Hypothalamus (tissue), 51 donors: ENCODE data around the gene MXI1.
"Not testable (repeated sequence)": the region's sequence is repeated elsewhere in the genome, so short reads cannot be mapped to it uniquely, and the experiment has no call there.

Experiments used
- DNase-seq, 51 donors: peaks; one replicate each; lab custom pipeline; 2025; lab: John Stamatoyannopoulos, UW

MXI1 gene

DNA sequence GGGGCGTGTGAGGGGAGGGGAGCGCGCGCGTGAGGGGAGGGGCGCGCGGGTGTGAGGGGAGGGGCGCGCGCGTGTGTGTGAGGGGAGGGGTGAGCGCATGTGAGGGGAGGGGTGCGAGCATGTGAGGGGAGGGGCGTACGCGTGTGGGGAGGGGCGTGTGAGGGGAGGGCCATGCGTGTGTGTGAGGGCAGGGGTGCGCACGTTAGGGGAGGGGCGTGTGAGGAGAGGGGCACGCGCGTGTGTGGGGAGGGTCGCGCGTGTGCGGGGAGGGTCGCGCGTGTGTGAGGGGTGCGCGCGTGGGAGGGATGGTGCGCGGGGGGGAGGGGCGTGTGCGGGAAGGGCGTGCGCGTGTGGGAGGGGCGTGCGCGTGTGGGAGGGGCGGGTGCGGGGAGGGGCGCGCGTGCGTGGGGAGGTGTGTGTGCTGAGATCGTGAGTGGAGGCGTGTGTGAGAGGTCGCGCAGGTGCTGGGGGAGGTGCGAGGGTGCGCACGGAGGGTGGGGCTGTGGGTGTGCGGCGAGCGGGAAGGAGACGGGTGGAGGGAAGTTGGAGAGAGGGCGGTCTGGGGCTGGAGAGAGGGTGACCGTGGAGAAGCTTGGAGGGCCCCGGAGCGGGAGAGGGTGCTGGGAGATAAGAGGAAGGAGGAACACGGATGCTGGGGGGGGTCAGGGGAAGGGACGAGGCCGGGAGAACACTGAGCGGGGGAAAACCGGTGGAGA is 19.7 kb downstream of the MXI1 start:
- peak in 39 of 51 donors; percentile 30 to 96 (median 70) for DNase-seq

DNA sequence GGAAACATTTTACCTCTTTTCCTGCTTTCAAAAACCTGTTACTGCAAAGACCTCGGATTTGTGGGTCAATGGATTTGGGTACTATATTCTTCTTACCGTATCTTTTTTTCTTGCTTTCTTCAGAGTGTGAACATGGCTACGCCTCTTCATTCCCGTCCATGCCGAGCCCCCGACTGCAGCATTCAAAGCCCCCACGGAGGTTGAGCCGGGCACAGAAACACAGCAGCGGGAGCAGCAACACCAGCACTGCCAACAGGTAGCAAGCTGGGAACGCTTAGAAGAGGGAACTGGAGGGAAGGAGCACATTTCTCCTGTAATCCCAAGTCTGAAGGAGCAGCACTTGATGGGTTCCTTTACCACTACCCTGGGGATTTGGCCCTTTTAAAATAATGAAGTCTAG is 20.7 kb downstream of the MXI1 start:
- DNase-seq: no peak

DNA sequence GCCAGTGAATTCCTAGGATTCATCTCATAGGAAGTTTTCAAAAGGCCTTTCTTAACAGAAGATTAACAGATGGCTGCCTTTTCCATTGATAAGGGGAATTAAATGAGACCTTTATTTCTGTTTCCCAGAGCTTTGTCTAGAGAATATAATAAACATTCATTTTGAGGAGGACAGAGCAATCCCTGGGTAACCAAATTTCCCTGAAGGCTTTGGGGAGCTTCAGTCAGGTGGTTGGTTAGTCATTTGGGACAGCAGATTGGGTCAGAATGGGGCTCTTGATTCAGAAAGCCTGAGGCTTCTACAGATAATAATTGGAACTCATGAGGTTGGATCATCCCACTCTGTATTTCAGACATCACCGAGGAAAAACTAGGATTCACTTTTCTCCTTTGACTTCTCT is 21.8 kb downstream of the MXI1 start:
- DNase-seq: no peak

DNA sequence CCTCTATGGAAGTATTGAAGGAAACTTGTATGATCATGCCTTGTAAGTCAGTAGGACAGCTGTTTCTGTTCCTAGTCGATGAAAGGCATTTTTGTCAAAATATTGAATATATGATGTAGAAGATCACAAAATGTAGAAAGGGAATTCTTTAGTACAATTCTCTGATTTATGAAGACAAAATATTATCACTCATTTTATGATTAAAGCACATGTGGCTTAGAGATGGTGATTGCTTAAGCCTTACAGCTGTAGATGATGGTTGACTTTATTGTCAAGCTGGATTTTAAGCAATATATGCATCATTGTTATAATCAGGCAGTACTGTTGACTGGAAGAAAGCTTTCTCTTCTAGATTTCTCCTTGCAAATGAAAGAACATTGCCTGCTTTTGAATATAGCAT is 26.4 kb downstream of the MXI1 start:
- no peak for DNase-seq

DNA sequence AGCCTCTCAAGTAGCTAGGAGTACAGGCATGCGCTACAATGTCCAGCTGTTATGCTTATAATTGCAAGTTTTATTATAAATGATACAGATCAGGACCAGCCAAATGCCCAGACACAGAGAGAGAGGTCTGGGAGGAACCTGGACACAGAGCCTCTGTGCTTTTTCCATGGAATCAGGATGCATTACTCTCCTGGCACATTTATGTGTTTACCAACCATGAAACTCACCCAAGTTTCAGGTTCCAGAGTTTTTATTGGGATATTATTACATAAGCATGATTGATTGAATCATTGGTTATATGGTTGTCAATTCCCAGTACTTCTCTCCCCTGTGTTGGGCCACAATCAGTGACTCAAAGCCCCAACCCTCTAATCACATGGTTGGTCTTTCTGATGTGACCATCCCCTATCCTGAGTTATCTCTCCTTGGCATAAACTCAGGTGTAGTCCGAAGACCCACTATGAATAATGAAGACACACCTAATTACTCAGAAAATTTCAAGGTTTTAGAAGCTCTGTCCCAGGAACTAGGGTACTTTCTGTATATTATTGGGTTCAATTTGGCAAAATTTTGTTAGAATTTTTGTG is 30.6 kb downstream of the MXI1 start:
- no peak for DNase-seq

DNA sequence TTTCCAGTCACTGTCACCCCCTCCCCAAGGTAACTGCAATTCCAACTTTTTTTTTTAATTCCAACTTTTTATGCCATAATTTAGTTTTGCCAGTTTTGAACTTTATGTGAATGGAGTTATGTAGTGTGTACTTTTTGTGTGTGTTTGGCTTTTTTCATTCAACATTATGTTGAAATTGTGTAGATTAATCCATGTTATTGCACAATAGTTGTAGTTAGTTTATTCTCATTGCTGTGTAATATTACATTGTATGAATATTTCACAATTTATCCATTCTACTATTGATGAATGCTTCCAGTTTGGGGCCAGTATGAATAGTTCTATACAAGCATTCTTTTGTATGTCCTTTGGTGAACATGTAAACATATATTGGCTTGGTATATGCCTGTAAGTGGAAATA is 32.5 kb downstream of the MXI1 start:
- no peak for DNase-seq

DNA sequence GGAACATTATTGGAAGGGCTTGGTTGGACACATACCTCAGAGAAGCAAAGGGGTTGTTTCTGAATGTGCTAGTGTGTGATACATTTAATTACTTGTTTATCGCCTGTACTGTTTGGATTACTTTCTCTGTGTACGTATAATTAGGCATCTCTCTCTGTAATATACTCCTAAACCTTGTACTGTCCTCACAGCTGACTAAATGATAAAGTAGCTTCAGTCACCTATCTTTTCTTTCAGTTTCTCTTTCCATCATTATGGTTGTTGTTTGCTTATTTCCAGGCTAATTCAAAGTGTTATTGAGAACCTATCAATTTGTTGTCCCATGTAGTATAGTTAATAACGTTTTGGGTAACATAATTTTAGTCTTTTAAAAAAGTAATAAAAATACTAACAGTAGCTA is 34.0 kb downstream of the MXI1 start:
- no peak for DNase-seq

DNA sequence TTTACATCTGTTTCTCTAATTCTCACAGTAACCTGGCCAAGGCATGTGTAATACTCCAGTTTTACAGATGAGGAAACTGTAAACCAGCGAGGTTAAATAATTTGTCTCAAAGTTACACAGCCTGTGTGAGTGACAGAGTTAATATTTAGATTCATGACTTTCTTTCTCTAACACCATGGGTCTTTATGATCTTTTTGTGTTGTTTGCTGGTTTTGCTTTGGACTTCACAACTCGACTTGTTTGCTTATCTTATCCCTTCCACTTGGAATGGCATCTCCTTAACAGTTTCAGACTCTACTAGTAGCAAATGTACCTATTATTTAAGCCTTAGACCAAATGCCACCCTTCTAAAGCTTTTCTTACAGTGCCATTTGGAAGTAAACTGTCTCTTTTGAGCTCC is 34.4 kb downstream of the MXI1 start:
- no peak for DNase-seq

DNA sequence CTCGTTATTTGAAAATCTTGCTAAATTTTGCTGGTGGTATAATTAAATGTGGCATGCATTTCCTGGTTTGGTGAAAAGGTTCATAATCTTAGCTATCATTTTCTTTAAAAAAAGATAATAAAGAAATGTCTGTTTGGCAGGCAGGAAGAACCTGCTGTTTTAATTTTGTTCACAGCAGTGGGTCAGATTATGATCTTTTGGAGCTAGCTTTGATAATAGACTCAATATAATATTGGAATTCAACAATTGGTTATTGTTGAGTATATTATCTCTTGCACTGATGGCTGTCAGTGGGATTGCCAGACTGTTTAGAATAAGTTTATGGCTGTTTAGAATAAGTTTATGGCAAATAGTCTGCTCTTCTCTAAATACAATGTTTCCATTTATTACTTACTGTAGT is 35.1 kb downstream of the MXI1 start:
- no peak for DNase-seq

DNA sequence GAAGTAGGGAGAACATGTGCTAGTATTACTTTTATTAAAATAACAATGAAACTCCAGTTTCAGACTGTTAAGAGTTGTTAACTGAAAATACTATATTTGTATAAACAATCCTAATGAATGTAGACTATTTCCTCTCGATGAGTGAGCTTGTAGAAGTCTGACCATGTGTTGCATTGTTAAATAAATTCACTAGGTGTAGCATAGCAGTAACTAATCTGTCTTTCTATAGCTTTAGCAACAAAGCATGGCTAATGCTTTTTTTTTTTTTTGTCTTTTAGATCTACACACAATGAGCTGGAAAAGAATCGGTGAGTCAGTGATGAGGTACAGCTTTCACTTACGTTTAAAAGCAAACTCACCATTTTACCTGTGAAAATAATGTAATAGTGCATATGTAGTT is 37.1 kb downstream of the MXI1 start:
- DNase-seq: no peak

DNA sequence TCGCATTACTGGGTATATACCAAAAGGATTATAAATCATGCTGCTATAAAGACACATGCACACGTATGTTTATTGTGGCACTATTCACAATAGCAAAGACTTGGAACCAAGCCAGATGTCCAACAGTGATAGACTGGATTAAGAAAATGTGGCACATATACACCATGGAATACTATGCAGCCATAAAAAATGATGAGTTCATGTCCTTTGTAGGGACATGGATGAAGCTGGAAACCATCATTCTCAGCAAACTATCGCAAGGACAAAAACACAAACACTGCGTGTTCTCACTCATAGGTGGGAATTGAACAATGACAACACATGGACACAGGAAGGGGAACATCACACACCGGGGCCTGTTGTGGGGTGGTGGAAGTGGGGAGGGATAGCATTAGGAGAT is 40.4 kb downstream of the MXI1 start:
- not testable (repeated sequence) for DNase-seq

DNA sequence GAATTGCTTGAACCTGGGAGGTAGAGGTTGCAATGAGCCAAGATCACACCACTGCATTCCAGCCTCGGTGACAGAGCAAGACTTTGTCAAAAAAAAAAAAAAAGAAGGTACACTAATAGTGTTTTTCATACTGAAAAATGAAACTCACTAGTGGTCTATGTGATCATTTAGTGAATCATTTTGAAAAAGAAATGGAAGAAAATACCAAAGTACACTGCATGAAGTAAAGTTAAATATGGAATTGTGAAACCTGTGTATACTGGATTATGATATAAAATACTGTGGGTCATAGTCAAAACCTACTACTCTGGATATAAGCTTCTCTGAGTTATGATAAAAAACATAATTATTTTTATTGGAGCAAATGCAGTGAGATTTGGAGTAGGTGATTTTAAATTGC is 42.1 kb downstream of the MXI1 start:
- not testable (repeated sequence) for DNase-seq

DNA sequence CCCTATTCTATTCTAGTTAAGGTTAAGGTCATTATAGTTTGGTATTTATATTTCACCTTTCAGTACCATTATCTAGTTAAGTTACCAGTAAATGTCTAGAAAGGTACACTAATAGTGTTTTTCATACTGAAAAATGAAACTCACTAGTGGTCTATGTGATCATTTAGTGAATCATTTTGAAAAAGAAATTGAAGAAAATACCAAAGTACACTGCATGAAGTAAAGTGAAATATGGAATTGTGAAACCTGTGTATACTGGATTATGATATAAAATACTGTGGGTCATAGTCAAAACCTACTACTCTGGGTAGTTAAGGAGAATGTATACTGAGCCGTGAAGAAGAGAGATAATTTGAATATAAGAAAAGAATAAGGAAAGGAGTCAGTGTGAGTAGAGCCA is 44.0 kb downstream of the MXI1 start:
- DNase-seq: not testable (repeated sequence)

DNA sequence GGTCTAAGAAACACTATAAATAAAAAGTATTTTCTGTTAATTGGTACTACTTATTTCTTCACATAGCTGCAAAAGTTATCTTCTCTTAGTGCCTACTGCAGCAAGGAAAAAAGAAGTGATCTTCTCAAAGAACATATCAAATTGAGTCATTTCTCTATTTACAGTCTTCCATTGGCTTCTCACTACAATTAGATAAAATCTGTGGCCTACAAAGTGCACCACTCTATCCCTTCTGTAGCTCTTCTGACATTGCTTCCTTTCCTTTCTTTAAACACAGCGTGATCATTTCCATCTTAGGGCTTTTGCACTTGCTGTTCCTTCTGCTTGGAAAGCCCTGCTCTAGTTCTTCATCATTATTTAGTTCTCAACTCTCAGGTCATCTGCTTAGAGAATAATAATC is 44.7 kb downstream of the MXI1 start:
- DNase-seq: no peak

DNA sequence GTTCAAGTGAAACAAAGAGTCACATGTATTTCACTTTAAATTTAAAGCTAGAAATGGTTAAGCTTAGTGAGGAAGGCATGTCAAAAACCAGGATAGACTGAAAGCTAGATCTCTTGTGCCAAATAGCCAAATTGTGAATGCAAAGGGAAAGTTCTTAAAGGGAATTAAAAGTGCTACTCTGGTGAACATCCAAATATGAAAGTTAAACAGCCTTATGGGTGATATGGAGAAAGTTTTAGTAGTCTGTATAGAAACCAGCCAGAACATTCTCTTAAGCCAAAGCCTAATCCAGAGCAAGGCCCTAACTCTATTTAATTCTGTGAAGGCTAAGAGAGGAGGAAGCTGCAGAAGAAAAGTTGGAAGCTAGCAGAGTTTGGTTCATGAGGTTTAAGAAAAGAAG is 47.1 kb downstream of the MXI1 start:
- DNase-seq: no peak

DNA sequence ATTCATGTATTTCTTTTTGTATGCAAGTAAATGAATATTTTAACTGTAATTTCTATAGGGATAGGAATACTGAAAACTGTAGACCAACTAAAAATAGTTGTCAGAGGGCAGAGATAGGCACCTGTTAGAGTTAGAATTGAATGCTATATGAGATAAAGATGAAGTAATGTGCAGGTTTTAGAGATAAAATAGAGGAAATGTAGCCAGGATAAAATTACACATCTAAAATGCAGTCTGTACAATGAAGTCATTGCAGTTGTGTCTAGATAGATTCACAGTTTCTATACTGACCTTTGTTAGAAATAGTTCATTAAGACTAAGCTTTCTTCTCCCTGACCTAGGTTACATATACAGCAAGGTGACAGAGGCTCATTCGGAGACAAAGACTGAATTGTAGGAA is 51.1 kb downstream of the MXI1 start:
- no peak for DNase-seq

DNA sequence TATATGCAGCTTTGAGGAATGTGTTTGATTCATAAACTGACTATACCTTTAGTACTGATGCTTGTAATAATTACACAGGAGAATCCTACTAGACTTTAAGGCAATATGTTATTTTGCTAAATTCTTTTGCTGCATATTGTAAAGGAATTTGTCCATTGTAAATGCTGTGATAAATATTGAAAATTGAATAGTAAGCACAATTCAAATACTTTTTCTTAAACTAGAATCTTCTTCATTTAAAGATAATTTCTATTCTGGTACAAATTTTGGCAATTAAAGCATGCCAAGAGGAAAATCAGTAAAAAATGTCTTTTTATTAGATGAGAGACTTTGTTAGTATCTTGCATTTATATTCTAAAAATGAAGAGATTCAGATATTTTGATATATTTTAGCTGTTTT is 51.9 kb downstream of the MXI1 start:
- no peak for DNase-seq

DNA sequence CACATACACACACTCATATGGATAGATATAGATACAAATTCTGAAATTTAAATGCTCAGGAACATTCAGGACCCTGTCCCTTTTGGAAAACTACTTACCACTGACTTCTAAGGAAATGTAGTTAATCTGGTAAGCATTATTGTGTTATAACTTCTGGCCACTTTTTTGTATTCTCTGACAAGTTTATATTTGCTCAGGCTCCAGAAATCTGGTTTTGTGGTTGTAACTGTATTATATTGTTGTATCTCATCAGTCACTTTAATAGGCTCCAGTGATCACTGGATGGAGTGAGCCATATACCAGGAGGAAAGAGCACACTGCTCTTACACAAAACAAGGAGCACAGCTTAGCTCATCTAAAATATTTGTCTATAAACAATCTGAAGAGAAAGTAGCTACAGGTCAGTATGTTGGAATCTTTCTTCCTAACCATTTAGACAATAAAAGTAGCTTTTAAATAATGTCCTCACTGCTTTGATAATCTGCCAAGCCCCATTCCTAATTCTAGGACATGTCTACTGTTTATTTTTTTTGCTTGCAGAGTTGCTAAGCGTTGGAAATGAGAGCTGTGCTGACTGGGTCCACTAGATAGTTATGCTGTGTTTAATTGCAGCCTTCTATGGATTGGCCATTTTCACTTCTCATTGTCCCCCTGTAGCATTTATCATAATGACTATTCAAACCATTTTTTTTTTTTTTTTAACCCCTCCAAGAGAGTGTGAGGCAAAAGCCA is 53.5 kb downstream of the MXI1 start:
- no peak for DNase-seq

DNA sequence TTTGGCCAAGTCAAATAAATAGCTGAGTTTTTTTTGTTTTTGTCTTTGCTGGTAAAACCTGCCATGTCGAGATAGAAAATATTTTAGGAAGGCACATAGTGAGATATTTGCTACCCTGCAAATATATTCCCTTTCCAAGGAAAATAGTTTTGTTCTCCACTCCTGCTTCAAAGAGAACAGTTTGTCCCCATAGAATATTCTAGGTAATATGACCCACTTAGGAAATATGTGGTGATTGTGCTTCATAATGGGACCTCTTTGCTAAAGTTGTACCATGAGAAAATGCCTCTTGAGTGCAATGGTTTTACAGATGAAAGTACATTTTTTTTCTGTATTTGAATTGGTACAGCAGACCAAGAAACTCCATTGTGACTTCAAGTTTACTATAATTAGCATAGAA is 55.8 kb downstream of the MXI1 start:
- no peak for DNase-seq

DNA sequence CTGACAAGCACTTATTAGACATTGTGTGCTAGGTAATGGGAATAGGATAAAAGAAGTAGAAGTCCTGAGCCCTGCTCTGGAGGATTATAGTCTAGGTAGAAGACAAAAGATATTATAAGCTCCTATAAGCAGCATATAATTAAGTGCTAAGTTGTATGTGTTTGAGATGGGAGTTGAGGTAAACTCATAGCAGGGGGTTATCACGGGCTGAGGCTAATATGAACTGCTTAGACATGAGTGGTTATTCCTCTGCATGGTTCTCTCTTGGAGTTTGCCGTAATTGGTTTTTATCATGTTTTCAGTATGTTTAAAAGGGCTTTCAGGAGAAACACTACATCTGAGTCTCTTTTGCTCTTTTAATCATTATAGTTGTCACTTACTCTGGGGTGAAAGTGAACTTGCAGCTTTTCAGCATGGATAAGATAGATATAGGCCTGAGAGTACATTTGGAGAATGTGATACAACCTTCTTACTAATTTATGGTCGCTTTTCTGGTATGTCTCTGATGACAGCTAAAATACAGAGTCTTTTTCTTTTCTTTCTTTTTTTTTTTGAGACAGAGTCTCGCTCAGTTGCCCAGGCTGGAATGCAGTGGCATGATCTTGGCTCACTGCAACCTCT is 58.3 kb downstream of the MXI1 start:
- no peak for DNase-seq

DNA sequence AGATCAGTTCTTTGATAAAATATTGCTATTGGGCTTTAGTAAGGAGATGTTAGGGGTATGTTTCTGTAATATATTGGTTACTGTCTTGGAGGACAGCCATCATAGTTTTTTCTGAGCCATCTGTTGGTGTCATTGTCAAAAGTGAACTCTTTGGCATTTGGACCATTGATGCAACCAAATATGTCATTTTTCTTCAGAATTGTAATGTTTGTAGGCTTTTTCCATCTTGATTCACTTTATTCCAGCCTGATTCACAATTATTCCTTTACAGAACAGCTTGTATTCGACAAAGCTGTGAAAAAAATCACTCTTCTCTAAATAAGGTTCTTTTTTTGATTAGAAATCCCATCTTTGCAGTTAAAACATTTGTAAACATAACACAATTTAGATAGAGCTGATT is 59.9 kb downstream of the MXI1 start:
- DNase-seq: no peak

DNA sequence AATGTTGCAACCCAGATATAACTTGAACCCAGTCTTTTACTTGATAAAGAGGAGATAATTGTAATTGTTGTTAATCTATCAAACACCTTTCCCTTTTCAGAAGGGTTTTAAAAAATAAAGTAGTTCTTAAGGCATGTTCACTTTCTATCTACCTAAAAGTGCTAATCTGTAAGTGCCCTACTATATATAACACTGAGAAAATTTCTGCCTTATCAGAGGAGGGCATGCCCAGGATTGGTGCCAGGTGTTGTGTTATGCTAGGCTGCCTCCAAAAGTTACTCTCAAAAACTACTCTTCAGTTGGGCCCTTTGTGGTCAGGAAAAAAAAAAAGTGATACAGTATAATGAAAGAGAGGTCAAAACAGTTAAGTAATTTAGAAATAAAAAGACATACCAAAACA is 61.0 kb downstream of the MXI1 start:
- no peak for DNase-seq
